Esophagus squamous epithelium (tissue), 4 donors: ENCODE measurements around the gene IL1R2.
"Not testable (repeated sequence)": the region's sequence is repeated elsewhere in the genome, so short reads cannot be mapped to it uniquely, and the experiment has no call there.

ENCODE experiments used
- POLR2A ChIP-seq, 4 donors: fragments of 450-650 bp; IDR thresholded peaks; one replicate each; pipeline ENCODE4 v1.6.1; 2017; ENCODE audit warnings: antibody characterized with exemption in 4 of 4, mild to moderate bottlenecking in 4 of 4, moderate library complexity in 3 of 4
- TF ChIP-seq, protein P1 (sequence below), 6 experiments: fragments of 450-650 bp in 4 of 6; fragments of 200-600 bp in 2 of 6; sonication (generic) in 2 of 6; IDR thresholded peaks; one replicate each; pipeline ENCODE4 v1.5.1; 2016 to 2019; ENCODE audit warnings: antibody characterized with exemption in 6 of 6, mild to moderate bottlenecking in 4 of 6, moderate library complexity in 4 of 6

DNA sequence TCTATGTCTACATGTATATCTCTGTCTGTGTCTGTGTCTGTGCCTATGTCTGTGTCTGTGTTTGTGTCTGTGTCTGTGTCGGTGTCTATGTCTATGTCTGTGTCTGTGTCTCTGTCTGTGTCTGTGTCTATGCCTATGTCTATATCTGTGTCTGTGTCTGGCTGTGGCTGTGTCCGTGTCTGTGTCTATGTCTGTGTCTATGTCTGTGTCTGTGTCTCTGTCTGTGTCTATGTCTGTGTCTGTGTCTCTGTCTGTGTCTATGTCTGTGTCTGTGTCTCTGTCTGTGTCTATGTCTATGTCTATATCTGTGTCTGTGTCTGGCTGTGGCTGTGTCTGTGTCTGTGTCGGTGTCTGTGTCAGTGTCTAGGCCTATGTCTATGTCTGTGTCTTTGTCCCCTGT lies 11.1 kb downstream of the IL1R2 start:
- TF ChIP-seq, protein P1, sequence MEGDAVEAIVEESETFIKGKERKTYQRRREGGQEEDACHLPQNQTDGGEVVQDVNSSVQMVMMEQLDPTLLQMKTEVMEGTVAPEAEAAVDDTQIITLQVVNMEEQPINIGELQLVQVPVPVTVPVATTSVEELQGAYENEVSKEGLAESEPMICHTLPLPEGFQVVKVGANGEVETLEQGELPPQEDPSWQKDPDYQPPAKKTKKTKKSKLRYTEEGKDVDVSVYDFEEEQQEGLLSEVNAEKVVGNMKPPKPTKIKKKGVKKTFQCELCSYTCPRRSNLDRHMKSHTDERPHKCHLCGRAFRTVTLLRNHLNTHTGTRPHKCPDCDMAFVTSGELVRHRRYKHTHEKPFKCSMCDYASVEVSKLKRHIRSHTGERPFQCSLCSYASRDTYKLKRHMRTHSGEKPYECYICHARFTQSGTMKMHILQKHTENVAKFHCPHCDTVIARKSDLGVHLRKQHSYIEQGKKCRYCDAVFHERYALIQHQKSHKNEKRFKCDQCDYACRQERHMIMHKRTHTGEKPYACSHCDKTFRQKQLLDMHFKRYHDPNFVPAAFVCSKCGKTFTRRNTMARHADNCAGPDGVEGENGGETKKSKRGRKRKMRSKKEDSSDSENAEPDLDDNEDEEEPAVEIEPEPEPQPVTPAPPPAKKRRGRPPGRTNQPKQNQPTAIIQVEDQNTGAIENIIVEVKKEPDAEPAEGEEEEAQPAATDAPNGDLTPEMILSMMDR (IDR thresholded peaks at IDR 0.05) = not testable (repeated sequence)
- not testable (repeated sequence) for TF ChIP-seq POLR2A (IDR thresholded peaks at IDR 0.05)
